K562 (cell line): ENCODE measurements around the gene PPTC7. TPM values are rescaled to one million over a fixed set of nuclear protein-coding genes. Genes with fewer than 3 reads are reported as not detected.

ENCODE experiments used
- CHD4 ChIP-seq: fragments of 200-600 bp; sonication (generic); IDR thresholded peaks from 3 replicates; pipeline ENCODE4 v1.6.1; 2012; ENCODE audit warnings: low read depth, mild to moderate bottlenecking, mixed read lengths, low read length, inconsistent platforms; ENCODE audit not compliant: insufficient read depth, insufficient replicate concordance, poor library complexity, severe bottlenecking
- CREBBP ChIP-seq: IDR thresholded peaks from one replicate; pipeline ENCODE4 v1.6.1; 2012; ENCODE audit warnings: low read depth, mild to moderate bottlenecking, control low read depth, inconsistent platforms, low read length
- ETV5 ChIP-seq: sonication (generic); formaldehyde crosslinking; IDR thresholded peaks from 2 replicates; pipeline ENCODE4 v1.4.0; 2020; ENCODE audit warnings: low read depth, mild to moderate bottlenecking, missing genetic modification reagents
- KAT8 ChIP-seq: fragments of 450-650 bp; IDR thresholded peaks from 2 replicates; pipeline ENCODE4 v1.6.1; 2016; ENCODE audit warnings: low read depth, mild to moderate bottlenecking
- L3MBTL2 ChIP-seq: fragments of 450-650 bp; IDR thresholded peaks from 2 replicates; pipeline ENCODE4 v1.6.1; 2016; ENCODE audit warnings: mild to moderate bottlenecking, moderate library complexity
- SREBF2 ChIP-seq: sonication (generic); formaldehyde crosslinking; IDR thresholded peaks from 2 replicates; pipeline ENCODE4 v1.4.0; 2020; ENCODE audit warnings: mild to moderate bottlenecking, missing genetic modification reagents
- TAL1 ChIP-seq: fragments of 450-650 bp; IDR thresholded peaks from 2 replicates; pipeline ENCODE4 v1.6.1; 2016; ENCODE audit warnings: mild to moderate bottlenecking
- TEAD4 ChIP-seq, 2 experiments: sonication (generic) in 1 of 2; formaldehyde crosslinking in 1 of 2; IDR thresholded peaks; 2 replicates each; pipeline versions ENCODE4 v1.6.1 to v1.8.0; 2012 to 2022; ENCODE audit warnings: borderline replicate concordance in 1 of 2, inconsistent platforms in 1 of 2, low read length in 1 of 2, mild to moderate bottlenecking in 1 of 2, missing genetic modification reagents in 1 of 2
- ZNF143 ChIP-seq: sonication (generic); formaldehyde crosslinking; IDR thresholded peaks from 2 replicates; pipeline ENCODE4 v1.9.0; 2022; ENCODE audit warnings: mild to moderate bottlenecking, missing genetic modification reagents
- ZNF449 ChIP-seq: fragments of 250-450 bp; sonication (Bioruptor Pico); IDR thresholded peaks from 2 replicates; pipeline ENCODE4 v1.8.0; 2022; ENCODE audit warnings: moderate library complexity, mild to moderate bottlenecking, inconsistent platforms
- polyA plus RNA-seq, 8 experiments: library from polyadenylated mRNA; depleted of rRNA in 4 of 8; stranded (reverse) in 5 of 8; unstranded in 3 of 8; fragments of >200 nt; fragmentation: Nextera tagmentation in 2 of 8; fragmentation: Illumina TruSeq in 1 of 8; extraction: Ambion mirVana in 2 of 8; extraction: Trizol in 1 of 8; gene quantifications; 2 replicates each; pipeline versions ENCODE4 v1.2.1 to v1.2.3, GENCODE V29; 2011 to 2014; ENCODE audit warnings: inconsistent platforms in 1 of 8, missing spikeins in 1 of 8
- total RNA-seq, 7 experiments: library from RNA; depleted of rRNA in 6 of 7; stranded (reverse); fragments of >200 nt in 6 of 7; fragmentation: Illumina TruSeq in 2 of 7; extraction: Trizol in 2 of 7; gene quantifications; 2 replicates each; pipeline versions ENCODE4 v1.2.1 to v1.2.3, GENCODE V29; 2011 to 2021; ENCODE audit warnings: low replicate concordance in 1 of 7
- TF ChIP-seq, protein P1 (sequence below): fragments of 450-650 bp; IDR thresholded peaks from 2 replicates; pipeline ENCODE4 v1.6.1; 2017; ENCODE audit warnings: antibody characterized with exemption, mild to moderate bottlenecking
- TF ChIP-seq, protein P2 (sequence below), 2 experiments: IDR thresholded peaks; 2 replicates each; pipeline ENCODE4 v1.6.1; 2011; ENCODE audit warnings: borderline replicate concordance in 1 of 2, control low read depth in 1 of 2, low read depth in 1 of 2, low read length in 1 of 2, mild to moderate bottlenecking in 1 of 2, mixed read lengths in 1 of 2, moderate library complexity in 1 of 2; ENCODE audit not compliant: insufficient read depth in 1 of 2, insufficient read length in 1 of 2, poor library complexity in 1 of 2, severe bottlenecking in 1 of 2; ENCODE audit errors: extremely low read depth in 1 of 2
- TF ChIP-seq, protein P3 (sequence below), 2 experiments: fragments of 450-650 bp in 1 of 2; sonication (generic) in 1 of 2; formaldehyde crosslinking in 1 of 2; IDR thresholded peaks in 1 of 2; conservative IDR thresholded peaks in 1 of 2; 2 replicates each; pipeline versions ENCODE4 v1.6.1 to v1.8.1; 2016 to 2023; ENCODE audit warnings: mild to moderate bottlenecking in 2 of 2, moderate library complexity in 2 of 2, inconsistent platforms in 1 of 2, missing genetic modification reagents in 1 of 2

The PPTC7 gene
- total and polyA plus RNA-seq, 9 of the 15 experiments (the other 6 are each of a cell fraction or from before 2014, with no cell fraction given) = 2.6 to 23.1 (median 11.9) TPM

GRCh38 chr12:110498984-110499706 lies 84.0 kb downstream of the PPTC7 start (continued):
- no peak for TF ChIP-seq SREBF2 (CRISPR knock-in tag)
- TF ChIP-seq CREBBP = no peak
- TF ChIP-seq CHD4 = no peak
- no peak for TF ChIP-seq KAT8
- TF ChIP-seq TEAD4 (IDR thresholded peaks at IDR 0.05; ENCODE audit: low read length) = peak; percentile 42; the same call in 1 of the 2 replicates
- no peak for TF ChIP-seq TEAD4 (CRISPR knock-in tag; IDR thresholded peaks at IDR 0.05; ENCODE audit: borderline replicate concordance)
- TF ChIP-seq, protein P1, sequence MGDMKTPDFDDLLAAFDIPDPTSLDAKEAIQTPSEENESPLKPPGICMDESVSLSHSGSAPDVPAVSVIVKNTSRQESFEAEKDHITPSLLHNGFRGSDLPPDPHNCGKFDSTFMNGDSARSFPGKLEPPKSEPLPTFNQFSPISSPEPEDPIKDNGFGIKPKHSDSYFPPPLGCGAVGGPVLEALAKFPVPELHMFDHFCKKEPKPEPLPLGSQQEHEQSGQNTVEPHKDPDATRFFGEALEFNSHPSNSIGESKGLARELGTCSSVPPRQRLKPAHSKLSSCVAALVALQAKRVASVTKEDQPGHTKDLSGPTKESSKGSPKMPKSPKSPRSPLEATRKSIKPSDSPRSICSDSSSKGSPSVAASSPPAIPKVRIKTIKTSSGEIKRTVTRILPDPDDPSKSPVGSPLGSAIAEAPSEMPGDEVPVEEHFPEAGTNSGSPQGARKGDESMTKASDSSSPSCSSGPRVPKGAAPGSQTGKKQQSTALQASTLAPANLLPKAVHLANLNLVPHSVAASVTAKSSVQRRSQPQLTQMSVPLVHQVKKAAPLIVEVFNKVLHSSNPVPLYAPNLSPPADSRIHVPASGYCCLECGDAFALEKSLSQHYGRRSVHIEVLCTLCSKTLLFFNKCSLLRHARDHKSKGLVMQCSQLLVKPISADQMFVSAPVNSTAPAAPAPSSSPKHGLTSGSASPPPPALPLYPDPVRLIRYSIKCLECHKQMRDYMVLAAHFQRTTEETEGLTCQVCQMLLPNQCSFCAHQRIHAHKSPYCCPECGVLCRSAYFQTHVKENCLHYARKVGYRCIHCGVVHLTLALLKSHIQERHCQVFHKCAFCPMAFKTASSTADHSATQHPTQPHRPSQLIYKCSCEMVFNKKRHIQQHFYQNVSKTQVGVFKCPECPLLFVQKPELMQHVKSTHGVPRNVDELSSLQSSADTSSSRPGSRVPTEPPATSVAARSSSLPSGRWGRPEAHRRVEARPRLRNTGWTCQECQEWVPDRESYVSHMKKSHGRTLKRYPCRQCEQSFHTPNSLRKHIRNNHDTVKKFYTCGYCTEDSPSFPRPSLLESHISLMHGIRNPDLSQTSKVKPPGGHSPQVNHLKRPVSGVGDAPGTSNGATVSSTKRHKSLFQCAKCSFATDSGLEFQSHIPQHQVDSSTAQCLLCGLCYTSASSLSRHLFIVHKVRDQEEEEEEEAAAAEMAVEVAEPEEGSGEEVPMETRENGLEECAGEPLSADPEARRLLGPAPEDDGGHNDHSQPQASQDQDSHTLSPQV = peak; percentile 65; the same call in 1 of the 2 replicates
- TF ChIP-seq ZNF143 (CRISPR knock-in tag) = no peak
- TF ChIP-seq, protein P2, sequence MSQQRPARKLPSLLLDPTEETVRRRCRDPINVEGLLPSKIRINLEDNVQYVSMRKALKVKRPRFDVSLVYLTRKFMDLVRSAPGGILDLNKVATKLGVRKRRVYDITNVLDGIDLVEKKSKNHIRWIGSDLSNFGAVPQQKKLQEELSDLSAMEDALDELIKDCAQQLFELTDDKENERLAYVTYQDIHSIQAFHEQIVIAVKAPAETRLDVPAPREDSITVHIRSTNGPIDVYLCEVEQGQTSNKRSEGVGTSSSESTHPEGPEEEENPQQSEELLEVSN (IDR thresholded peaks at IDR 0.05; ENCODE audit: borderline replicate concordance in 1 of 2, extremely low read depth in 1 of 2, insufficient read depth in 1 of 2, insufficient read length in 1 of 2, low read depth in 1 of 2, low read length in 1 of 2, poor library complexity in 1 of 2, severe bottlenecking in 1 of 2) = peak; percentile 70 to 77
- TF ChIP-seq, protein P3, sequence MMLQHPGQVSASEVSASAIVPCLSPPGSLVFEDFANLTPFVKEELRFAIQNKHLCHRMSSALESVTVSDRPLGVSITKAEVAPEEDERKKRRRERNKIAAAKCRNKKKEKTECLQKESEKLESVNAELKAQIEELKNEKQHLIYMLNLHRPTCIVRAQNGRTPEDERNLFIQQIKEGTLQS (IDR thresholded peaks at IDR 0.05) = 0 out of 2 replicates have a peak, but pooled peaks have one; percentile 21
- TF ChIP-seq, protein P3 (CRISPR knock-in tag; conservative IDR thresholded peaks at IDR 0.05) = no peak
- no peak for TF ChIP-seq ZNF449 (CRISPR knock-in tag)
- no peak for TF ChIP-seq ETV5 (CRISPR knock-in tag)
- peak; percentile 88 for TF ChIP-seq L3MBTL2
- no peak for TF ChIP-seq TAL1
